Activated CD8-positive, alpha-beta memory T cell treated with anti-CD3 and anti-CD28 coated beads for 36 hours (primary cell): ENCODE results near the gene RNF43. TPM values are rescaled to one million over a fixed set of nuclear protein-coding genes. Genes with fewer than 3 reads are reported as not detected.

Experiments used
- CTCF ChIA-PET: fragments of 350-600 bp; sonication (Branson Sonifier 250); formaldehyde crosslinking; loops from one replicate; lab custom pipeline; 2021; ENCODE audit warnings: antibody characterized with exemption; lab: Charles Lee
- POLR2A ChIA-PET: fragments of 350-600 bp; sonication (Branson Sonifier 250); formaldehyde crosslinking; loops from one replicate; lab custom pipeline; 2021; ENCODE audit warnings: antibody characterized with exemption; lab: Charles Lee
- total RNA-seq, 2 experiments: library from RNA; stranded (reverse); gene quantifications; one replicate each; pipeline ENCODE4 v1.2.3, GENCODE V29; 2021

Gene RNF43
- total RNA-seq, 2 experiments from 2014 or later = 0.67 to 0.78 TPM

- CTCF ChIA-PET = no interaction called here
- POLR2A ChIA-PET = no interaction called here
These were observed 42.1 kb downstream of the RNF43 start for GRCh38 chr17:58375256-58375655.

GRCh38 chr17:58373923-58374322 is 43.4 kb downstream of the RNF43 start:
- ChIA-PET CTCF (interaction anchor here (0.6 to 2.4 kb wide), 3 partner anchors 8 to 51 kb away, joined by 3 to 7 read pairs (median 3); no protein-coding TSS in a partner anchor), POLR2A (no interaction called here)

GRCh38 chr17:58373003-58373402 is 44.3 kb downstream of the RNF43 start:
- CTCF ChIA-PET = interaction anchor here (1.1 to 2.4 kb wide), 3 partner anchors 9 to 56 kb away, joined by 3 to 7 read pairs (median 3); no protein-coding TSS in a partner anchor
- POLR2A ChIA-PET = no interaction called here

DNA sequence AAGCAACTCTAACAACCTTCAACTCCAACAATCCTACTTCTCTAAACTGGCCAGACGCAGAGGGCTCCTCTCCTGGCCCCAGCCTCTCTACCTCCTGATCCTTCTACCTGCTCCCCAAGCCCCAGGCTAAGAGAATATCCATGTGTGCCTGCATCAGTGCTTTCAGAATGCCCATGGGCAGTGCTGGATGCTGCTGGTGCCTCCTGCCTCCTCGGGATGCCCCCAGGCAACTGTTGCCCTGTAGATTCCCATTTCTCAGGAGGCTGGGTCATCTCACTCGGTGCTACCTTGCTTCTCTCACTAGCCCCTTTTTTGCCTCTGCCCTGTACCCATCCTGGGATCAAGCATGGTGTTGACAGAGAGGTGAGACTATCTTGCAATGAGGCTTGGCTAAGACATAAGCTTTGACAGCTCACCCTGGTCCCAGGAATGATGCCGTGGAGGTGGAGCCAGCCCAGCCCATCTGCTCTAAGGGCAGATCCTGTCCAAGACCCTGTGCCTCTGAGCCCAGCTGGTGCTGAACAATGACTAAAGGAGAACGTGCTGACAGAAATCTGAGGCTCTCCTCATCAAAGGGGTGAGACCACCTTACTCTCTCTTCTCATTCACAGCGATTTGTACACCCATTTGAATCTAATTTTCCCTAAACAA is 45.9 kb downstream of the RNF43 start:
- POLR2A ChIA-PET = no interaction called here
- CTCF ChIA-PET = interaction anchor here (1.1 to 2.4 kb wide), 2 partner anchors 10 to 49 kb away, joined by 3 to 7 read pairs; no protein-coding TSS in a partner anchor

DNA sequence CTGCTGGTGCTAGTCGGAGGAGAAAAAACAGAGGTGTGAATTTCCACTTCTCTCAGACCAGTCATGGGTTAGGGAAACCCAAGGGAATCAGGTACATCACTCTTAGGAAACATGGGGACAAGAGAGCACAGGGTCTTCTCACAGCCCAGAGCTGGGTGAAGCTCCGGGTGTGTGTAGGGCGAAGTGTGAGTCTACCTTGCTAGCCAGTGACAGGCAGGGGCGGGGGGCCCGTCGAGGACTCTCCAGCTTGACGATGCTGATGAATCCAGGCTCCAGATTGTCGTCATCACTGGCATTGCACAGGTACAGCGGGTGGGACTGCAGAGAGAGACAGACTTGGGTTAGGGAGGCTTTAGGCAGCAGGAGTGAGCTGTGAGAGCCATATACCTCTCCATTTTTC is 46.6 kb downstream of the RNF43 start:
- ChIA-PET POLR2A (no interaction called here), CTCF (interaction anchor here (0.6 to 1.1 kb wide), 2 partner anchors 50 to 88 kb away, joined by 3 read pairs; no protein-coding TSS in a partner anchor)

DNA sequence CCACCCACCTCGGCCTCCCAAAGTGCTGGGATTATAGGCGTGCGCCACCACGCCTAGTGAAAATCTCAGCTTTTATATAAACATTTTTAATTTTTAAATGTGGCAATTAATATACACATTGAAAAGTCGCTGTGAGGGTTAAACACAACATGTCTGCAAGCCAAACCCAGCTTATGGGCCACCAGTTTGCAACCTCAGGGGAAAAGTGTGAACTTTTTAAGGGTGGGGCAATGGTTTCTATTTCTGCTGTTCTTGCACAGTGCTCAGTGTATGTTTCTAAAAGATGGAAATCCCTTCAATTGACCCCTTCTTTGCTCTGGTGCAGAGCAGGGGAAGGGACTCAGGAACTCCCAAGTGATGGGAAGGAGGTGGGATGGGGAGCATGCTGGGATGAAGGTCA is 47.0 kb downstream of the RNF43 start:
- ChIA-PET CTCF (interaction anchor here (0.6 to 1.2 kb wide), 2 partner anchors 25 to 88 kb away, joined by 3 read pairs; no protein-coding TSS in a partner anchor), POLR2A (no interaction called here)

DNA sequence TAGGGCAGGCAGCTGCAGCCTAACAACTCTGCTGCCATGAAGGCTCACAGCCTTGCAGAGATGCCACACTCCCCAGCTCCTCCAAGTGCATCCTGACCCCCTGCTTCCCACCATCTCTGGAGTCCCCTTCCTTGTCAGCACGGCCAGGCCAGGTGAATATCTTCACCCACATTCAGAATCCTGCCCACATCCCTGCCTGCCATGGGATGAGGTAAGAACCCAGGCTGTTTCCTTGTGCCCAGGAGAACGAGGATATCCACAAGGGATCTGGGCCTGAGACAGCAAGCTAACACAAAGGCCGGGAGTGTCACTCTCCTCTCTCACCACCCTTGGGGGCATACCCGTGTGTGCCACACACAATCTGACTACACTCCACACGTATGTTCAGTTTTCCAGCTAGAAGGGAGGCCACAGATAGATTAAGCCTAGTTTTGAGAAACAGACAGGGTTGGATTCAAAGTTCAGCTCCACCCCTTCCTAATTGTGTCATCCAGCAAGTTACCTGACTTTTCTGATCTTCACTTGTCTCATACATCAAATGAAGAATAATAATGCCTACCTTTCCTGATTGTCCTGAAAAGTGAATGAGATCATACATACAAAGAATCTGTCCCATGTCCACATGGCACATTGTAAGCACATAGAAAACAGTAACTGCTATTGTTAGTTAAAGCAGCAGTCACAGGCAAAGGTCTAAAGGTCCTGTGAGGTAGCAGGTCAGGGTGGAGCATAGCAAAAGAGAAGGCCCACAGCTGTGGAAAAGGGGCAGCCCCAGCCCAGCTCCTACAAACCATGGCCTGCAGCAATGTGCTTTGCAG is 47.9 kb downstream of the RNF43 start:
- POLR2A ChIA-PET = interaction anchor here (0.6 kb wide), 1 partner anchor 587 kb away, joined by 4 read pairs; no protein-coding TSS in a partner anchor
- CTCF ChIA-PET = interaction anchor here (0.7 to 1.2 kb wide), 2 partner anchors 13 to 26 kb away, joined by 3 to 5 read pairs; no protein-coding TSS in a partner anchor

GRCh38 chr17:58368860-58369213 is 48.5 kb downstream of the RNF43 start:
- POLR2A ChIA-PET = interaction anchor here (0.6 kb wide), 1 partner anchor 586 kb away, joined by 4 read pairs; no protein-coding TSS in a partner anchor
- CTCF ChIA-PET = no interaction called here

Other genes starting within 250 kb of the RNF43 start
- not detected for gene EPX, start 224.8 kb downstream of the RNF43 start, total RNA-seq
- gene MKS1, start 198.3 kb downstream of the RNF43 start, total RNA-seq = 10 to 100 TPM; 26.4 to 31.8 TPM
- gene LPO, start 178.9 kb downstream of the RNF43 start, total RNA-seq = not detected
- not detected for gene MPO, start 136.6 kb downstream of the RNF43 start, total RNA-seq
- 1 to 10 TPM; 7.2 to 7.3 TPM for gene TSPOAP1, start 88.7 kb downstream of the RNF43 start, total RNA-seq
- 100 to 1,000 TPM; 128 to 143 TPM for gene SUPT4H1, start 65.3 kb downstream of the RNF43 start, total RNA-seq
- gene HSF5, start 70.9 kb upstream of the RNF43 start, total RNA-seq = 1 to 10 TPM; 4.5 to 5.1 TPM
- gene MTMR4, start 97.1 kb upstream of the RNF43 start, total RNA-seq = 10 to 100 TPM; 84.3 to 88.7 TPM